ENCODE results near the gene PFN2.
"Not testable (repeated sequence)": the region's sequence is repeated elsewhere in the genome, so short reads cannot be mapped to it uniquely, and the experiment has no call there.

The PFN2 gene

GRCh38 chr3:149970716-149971402 lies at the start of gene PFN2:
TSS of gene PFN2 (minus strand) at chr3:149970895. CDS start at chr3:149970856, 39 bp downstream.
- DNase-seq, result peak; percentile 38

- no peak for DNase-seq
These were observed 45.2 kb upstream of the PFN2 start for GRCh38 chr3:150015901-150016300.

GRCh38 chr3:150014782-150015181 lies 44.1 kb upstream of the PFN2 start:
- DNase-seq, result no peak

- DNase-seq, result no peak
These were observed 43.1 kb upstream of the PFN2 start for GRCh38 chr3:150013801-150014200.

GRCh38 chr3:150006794-150007193 lies 36.1 kb upstream of the PFN2 start:
- DNase-seq, result no peak

- no peak for DNase-seq
These were observed 34.8 kb upstream of the PFN2 start for GRCh38 chr3:150005243-150006112.

- DNase-seq, result no peak
These were observed 29.9 kb upstream of the PFN2 start for GRCh38 chr3:150000641-150001040.

GRCh38 chr3:149999421-149999820 lies 28.7 kb upstream of the PFN2 start:
- DNase-seq, result no peak

- DNase-seq, result no peak
These were observed 28.3 kb upstream of the PFN2 start for GRCh38 chr3:149998946-149999345.

GRCh38 chr3:149992416-149993058 lies 21.8 kb upstream of the PFN2 start:
- no peak for DNase-seq

GRCh38 chr3:149990423-149990948 lies 19.8 kb upstream of the PFN2 start:
- DNase-seq, result no peak

GRCh38 chr3:149989307-149989706 lies 18.6 kb upstream of the PFN2 start:
- DNase-seq, result no peak

- no peak for DNase-seq
These were observed 12.9 kb upstream of the PFN2 start for GRCh38 chr3:149983628-149984027.

GRCh38 chr3:149983053-149983452 lies 12.4 kb upstream of the PFN2 start:
- not testable (repeated sequence) for DNase-seq

GRCh38 chr3:149981979-149982378 lies 11.3 kb upstream of the PFN2 start:
- not testable (repeated sequence) for DNase-seq

GRCh38 chr3:149977386-149977785 lies 6.7 kb upstream of the PFN2 start:
- DNase-seq, result no peak

- no peak for DNase-seq
These were observed 5.2 kb upstream of the PFN2 start for GRCh38 chr3:149975919-149976318.

- peak; percentile 20 for DNase-seq
These were observed 844 bp upstream of the PFN2 start for GRCh38 chr3:149971403-149972075.

- peak; percentile 68 for DNase-seq
These were observed 567 bp downstream of the PFN2 start for GRCh38 chr3:149969940-149970715.

GRCh38 chr3:149969110-149969939 lies 1.4 kb downstream of the PFN2 start:
- DNase-seq, result no peak

- DNase-seq, result no peak
These were observed 2.5 kb downstream of the PFN2 start for GRCh38 chr3:149968216-149968615.
